ENCODE measurements around the gene OBSCN.

The OBSCN gene

DNA sequence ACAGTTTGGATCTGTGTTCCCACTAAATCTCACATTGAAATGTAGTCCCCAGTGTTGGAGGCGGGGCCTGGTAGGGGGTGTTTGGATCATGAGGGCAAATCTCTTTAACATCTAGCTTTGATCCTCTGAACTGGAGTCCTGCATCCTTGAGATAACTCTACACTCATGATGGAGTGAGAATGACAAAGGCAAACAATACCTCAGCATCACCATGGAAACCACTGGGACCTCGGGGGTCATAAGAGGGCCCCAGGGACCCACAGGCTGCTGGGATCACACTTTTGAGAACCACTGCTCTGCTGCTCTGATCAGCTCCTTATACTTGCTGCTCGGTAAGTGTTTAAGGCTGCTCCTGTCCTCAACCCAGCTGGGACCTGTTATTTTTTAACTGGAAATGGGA lies 13.4 kb upstream of the OBSCN start:
- no peak for DNase-seq

DNA sequence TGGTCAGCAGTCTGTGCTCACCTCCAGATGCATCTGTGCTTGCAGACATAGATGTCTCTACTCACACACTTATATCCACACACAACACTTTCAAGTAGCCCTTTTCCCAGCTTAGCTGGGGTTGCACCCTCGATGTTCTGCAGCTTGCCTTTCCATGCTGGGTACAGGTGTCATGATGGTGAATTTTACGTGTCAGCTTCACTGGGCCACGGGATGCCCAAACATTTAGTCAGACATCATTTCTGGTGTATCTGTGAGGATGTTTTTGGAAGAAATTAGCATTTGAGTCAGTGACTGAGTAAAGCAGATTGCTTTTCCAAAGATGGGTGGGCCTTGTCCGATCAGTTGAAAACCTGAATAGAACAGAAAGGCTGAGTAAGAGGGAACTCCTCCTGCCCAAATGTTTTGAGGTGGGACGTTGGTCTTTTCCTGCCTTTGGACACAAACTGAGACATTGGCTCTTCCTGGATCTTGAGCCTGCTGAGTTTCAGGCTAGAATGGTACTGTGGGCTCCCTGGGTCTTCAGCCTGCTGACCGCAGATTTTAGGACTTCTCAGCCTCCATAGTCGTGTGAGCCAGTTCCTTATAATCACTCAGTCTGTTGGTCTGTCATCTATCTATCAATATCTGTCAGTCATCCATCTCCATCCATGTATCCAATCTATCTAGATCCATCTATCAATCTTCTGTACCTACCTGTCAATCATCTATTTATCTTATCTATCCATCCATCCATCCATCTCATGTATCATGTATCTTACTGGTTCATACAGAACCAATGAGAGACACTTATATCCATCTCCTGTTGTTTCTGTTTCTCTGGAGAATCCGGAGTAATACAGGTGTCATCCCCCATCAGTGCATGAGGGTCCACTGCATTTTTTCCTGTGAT lies 12.7 kb upstream of the OBSCN start:
- DNase-seq, result no peak

DNA sequence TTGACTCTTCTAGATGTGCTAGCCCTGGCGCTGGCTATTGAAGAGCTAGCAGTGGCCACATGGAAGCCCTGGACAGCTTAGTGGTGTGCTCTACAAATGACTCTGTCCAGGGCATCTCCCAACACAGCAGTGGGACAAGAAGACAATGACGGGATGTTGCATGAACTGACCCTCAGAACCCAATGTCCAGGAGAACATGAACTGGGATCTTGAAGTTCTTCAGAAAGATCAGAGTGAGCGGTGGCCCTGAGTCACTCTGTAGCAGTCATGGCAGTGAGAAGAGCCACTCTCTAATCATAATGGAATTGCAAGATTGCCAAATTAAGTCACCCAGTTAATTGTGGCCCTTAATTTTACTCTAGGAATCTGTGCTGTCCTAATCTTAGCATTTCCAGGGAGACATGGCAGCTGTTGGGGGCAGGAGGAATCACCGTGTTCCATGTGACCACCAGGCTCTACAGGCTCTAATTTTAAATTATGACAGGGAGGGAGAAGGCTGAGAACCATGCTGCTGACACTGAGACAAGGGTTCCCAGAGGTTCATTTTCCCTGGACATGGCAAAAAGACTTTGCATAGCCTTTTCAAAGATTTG lies 10.2 kb upstream of the OBSCN start:
- DNase-seq, result no peak

DNA sequence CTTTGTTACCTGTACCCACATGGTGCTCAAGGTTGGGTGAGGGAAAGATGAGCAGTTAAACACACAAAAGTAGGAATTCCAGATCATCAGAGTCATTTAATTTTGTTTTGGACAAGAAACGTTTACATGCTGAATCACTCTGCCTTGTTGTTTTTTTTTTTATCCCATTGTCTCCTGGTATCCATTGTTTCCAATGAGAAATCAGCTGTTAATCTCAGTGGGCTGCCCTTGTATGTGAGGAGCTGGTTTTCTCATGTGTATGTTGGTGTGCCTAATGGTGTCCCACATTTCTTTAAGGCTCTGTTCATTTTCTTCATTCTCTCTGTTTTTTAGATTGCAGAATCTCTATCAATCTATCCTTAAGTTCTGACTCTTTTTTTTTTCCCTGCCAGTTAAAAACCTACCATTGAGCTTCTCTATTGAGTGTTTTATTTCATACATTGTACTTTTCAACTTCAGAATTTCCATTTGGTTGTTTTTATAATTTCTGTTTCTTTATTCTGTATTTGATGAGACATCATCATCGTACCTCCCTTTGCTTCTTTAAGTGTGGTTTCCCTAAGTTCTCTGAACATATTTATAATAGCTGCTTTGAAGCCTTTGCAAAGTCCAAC lies 8.8 kb upstream of the OBSCN start:
- no peak for DNase-seq

DNA sequence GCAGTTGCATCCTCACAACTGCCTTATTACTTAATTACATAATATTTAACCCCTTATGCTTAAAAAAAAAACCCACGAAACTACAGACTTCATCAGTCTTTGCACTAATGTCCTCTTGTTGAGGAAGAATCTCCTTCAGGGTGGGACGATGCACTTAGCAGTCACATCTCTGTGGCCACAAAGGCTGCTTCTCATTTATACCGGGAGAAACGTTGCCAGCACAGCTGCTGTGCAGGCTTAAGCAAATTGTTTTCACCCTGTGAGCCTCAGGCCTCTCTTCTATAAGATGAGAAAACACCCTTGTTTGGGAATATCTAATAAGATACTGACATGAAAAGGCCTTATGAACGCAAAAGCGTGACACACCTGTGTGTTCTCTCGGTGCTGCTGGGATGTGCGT lies 2.9 kb upstream of the OBSCN start:
- no peak for DNase-seq

DNA sequence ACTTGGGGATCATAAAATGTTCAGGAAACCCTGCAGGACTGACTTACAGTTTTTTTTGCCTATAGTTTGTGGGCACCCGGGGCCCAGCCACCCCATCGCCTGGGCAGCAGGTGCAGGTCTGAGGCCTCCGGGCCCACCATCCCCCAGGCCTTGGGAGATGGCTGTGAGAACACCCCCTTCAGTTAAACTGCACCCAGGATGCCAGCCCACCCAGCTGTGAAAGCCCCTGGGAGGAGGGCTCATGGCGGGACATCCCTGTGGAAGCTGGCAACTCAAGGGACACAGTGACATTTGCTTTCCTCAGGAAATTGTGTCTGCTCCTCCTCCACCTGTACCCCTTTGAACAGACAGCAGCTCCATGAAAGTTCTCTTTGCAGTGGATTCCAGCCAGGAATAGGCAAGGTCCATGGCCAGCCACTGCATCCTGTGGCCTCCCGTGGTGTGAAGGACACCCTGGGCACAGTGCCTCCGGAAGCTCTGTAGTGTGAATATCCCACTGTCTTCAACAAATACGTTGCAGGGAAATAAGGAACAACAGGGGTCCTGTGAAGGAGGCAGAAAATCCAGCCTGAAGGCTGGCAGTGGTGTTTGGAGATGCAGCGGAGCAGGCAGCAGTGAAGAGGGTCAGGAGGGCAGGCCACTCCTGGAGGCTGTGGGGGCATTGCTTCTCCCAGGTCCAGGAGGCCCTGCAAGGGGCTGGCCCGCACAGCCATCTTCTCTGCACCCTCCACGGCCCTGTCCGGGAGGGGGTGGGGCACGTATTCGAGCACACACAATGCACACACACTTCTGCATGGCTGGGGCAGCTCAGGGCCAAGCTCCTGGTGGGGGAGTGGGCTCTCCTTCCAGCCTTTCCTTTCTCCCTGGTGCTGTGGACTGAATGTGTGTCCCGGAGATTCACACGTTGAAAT lies 2.1 kb upstream of the OBSCN start:
- no peak for DNase-seq

DNA sequence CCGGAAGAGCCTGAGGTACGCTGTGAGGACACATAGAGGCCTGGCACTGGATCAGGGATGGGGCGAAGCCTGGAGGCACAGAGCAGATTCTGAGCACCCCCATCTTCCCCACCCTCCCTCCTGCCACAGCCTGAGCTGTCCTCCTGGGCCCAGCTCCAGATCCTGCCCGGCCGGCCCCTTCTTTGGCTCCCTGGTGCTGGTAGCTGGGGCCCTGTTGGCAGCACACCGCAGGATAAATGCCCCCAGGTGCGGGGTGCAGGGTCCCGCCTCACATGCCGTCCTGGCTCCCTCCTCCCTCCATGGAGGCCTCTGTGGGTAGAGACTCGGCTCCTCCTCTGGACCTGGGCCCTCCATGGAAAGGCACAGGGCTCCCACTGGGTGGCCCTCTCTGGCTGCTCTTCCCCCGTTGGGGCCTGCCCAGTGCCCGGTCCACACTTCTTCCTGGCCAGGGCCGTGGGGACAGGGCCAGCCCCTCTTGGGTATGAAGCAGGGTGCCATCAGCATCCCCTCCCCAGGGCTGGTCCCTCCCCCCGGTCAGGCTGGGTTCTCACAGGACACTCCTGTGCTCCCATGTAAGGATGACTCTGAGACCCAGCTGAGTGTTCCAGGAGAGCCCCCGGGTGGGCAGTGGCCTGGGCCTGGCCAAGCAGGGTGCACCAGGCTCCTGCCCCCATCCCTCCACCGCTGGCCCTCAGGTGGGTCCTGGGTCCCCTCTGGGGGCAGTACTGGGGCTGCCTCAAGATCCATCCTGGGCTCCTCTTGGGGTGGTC lies 1.1 kb upstream of the OBSCN start:
- no peak for DNase-seq

DNA sequence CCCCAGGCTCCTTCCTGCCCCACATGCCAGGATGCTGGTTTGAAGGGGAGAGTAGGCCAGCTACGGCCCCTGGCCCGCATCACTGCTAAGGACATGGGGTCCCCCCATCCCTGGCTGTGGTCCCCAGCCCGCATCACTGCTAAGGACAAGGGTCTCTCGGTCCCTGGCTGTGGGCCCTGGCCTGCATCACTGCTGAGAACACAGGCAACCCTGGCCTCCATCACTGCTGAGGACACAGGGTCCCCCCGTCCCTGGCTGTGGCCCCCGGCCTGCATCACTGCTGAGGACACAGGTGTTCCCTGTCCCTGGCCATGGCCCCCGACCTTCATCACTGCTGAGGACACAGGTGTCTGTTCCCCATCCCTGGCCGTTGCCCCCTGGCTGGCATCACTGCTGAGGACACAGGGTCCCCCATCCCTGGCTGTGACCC lies 448 bp upstream of the OBSCN start:
- no peak for DNase-seq

DNA sequence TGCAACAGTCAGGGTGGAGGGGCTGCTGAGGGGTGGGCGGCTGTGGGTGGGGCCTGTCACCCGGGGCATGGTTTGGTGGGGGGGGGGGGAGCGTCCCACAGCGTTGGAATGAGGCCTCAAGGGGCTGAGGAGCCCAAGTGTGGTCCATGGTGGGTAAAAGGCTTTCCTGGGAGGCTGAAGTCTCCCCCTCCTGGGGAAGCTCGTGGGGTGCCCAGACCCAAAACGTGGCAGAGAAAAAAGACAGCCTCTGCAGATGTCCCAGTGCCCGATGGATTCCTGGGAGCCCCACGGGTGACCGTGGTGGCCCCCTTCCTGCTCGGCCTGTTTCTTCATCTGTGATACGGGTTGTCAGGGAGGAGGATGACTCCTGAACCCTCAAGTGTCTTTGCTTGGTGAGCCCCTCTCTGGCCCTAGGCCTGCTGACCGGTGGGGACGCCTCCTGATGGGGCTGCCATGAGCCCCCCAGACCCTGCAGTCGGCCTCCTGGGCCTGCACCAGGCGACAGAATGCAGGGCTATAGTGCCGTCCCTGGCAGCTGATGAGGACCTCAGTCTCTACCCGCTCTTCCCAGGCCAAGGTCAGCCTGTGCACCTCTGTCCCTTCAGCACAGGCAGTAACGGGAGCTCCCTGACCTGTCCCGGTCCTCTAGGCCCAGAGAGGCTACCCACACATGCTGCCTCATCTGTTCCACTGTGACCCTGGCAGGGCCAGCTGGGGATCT lies 1.1 kb downstream of the OBSCN start:
- DNase-seq, result no peak

DNA sequence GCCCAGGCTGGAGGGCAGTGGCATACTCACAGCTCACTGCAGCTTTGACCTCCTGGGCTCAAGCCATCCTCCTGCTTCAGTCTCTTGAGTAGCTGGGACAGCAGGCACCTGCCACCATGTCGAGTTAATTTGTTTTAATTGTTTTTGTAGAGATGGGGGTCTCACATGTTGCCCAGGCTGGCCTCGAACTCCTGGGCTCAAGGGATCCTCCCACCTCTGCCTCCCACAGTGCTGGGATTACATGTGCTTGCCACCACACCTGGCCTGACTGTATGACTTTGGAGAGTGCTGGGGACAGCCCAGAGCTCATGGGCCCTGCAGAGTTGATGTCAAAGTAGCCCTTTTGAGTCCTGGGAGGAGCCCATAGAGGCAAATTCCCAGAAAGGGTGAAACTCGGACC lies 1.8 kb downstream of the OBSCN start:
- no peak for DNase-seq

DNA sequence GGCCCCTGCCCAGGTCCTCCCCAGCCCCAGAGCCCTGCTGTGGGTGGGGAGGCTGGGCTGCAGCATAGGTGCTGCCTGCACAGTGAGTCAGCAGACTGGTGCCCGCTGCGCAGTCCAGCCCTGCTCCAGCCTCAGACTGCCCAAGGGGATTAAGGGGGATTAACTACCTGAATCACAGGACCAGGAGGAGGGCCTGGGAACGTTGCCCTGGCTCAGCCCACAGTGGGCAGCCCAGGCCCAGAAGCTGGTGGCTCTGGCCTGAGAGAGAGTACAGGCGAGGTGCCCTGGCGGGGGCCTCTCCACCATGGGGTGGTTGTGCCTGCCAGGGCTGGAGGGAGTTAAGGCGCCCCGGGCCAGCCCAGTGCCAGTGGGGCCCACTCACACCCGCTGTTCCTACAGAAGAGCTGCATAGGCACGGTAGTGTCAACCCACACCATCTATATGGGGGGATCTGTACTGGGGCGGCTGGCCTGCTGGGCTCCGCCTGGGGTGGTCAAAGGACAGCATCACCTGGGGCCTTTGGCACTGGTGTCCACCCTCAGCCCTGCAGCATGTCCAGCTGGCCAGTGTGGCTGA lies 2.3 kb downstream of the OBSCN start:
- DNase-seq, result no peak

DNA sequence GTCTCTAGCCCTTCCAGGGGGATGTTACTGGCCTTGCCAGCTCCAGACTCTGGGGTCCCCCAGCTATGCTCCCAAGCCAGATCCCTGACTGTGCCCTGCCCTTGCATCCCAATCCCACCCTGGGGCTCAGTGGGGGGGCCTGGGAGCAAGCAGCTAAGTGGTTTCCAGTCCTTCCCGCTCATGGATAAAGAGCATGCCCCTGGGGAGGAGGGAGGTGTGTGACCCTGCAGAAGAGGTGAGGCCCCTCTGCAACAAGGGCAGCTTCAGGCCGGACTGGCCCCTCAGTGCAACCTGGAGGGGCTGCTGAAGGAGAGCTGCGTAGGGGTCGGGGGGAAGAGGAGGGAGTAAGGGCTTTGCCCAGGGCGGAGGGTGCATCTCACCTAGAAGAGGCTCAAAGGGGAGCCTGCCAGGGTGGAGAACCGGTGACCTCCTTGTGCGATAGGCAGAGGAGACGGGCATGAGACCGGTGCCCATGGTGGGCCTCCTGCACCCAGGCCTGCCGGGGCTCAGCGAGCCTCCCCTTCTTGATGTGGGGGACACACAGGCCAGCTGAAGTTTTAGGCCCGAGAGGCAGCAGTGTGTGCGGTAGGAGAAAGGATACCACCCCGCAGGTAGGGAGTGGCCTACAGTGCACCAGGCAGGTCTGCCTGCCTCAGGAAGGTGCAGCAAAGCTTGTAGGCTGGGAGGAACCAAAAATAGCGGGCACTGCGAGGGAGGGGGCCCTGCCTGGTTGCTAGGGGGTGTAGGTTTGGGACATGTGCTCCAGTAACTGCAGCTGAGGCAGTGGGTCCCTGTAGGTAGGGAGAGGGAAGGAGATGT lies 3.1 kb downstream of the OBSCN start:
- no peak for DNase-seq

DNA sequence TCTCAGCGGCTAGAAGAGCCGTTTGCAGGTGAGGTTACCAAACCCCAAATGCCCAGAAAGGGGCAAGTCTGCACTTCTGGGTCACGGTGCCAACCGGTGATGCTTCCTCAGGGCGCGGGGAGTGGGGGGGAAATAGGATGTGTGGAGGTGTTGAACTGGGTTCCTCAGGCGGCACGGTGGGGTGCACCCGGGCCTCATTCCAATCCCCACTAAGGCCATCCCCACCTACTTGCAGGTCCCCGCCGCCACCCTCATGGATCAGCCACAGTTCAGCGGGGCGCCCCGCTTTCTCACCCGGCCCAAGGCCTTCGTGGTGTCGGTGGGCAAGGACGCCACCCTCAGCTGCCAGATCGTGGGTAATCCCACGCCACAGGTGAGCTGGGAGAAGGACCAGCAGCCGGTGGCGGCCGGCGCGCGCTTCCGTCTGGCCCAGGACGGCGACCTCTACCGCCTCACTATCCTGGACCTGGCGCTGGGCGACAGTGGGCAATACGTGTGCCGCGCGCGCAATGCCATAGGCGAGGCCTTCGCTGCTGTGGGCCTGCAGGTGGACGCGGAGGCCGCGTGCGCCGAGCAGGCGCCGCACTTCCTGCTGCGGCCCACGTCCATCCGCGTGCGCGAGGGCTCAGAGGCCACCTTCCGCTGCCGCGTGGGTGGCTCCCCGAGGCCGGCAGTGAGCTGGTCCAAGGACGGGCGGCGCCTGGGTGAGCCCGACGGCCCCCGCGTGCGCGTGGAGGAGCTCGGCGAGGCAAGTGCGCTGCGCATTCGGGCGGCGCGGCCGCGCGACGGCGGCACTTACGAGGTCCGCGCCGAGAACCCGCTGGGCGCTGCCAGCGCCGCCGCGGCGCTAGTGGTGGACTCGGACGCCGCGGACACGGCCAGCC lies 3.9 kb downstream of the OBSCN start:
- no peak for DNase-seq

DNA sequence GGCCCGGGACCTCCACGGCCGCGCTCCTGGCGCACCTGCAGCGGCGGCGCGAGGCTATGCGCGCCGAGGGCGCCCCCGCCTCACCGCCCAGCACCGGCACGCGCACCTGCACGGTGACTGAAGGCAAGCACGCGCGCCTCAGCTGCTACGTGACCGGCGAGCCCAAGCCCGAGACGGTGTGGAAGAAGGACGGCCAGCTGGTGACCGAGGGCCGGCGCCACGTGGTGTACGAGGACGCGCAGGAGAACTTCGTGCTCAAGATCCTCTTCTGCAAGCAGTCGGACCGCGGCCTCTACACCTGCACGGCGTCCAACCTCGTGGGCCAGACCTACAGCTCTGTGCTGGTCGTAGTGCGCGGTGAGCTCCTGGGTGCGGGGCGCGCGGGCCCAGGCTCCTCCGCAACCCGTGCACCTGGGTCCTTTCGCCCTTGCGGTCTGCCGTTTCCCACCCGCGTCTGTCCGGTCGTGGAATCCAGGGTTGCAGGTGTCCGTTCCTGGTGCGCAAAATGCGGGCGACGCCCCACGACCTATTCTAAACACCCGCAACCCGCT lies 4.6 kb downstream of the OBSCN start:
- no peak for DNase-seq

DNA sequence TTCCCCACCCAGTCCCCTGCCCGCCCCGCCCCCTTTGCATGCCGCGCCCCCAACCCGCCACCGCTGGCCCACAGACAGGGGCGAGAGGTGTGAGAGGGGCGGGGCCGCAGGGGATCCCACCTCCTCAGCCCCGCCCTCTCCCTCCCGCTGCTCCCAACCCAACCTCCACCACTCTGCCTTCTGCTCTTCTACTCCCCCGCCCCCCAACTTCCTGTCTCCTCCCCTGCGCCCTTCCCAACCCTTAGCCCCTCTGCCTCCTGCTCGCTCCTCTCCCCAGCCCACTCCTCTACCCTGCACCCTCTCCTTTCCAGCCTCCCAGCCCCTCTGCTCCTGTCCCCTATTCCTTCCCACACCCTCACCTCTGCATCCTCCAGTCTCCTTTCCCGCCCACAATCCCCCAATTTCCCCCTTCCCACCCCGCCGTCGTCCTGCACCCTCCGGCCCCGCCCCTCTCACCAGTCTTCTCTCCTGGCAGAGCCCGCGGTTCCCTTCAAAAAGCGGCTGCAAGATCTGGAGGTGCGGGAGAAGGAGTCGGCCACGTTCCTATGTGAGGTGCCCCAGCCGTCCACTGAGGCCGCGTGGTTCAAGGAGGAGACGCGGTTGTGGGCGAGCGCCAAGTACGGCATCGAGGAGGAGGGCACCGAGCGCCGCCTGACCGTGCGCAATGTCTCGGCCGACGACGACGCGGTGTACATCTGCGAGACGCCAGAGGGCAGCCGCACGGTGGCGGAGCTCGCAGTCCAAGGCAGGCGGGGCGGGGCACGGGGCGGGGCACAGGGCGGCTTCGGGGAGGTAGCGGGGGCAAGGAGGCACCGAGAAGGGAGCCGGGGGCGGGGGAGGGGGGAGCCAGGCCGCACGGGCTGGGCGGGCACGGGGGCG lies 5.4 kb downstream of the OBSCN start:
- peak; percentile 90 for DNase-seq

DNA sequence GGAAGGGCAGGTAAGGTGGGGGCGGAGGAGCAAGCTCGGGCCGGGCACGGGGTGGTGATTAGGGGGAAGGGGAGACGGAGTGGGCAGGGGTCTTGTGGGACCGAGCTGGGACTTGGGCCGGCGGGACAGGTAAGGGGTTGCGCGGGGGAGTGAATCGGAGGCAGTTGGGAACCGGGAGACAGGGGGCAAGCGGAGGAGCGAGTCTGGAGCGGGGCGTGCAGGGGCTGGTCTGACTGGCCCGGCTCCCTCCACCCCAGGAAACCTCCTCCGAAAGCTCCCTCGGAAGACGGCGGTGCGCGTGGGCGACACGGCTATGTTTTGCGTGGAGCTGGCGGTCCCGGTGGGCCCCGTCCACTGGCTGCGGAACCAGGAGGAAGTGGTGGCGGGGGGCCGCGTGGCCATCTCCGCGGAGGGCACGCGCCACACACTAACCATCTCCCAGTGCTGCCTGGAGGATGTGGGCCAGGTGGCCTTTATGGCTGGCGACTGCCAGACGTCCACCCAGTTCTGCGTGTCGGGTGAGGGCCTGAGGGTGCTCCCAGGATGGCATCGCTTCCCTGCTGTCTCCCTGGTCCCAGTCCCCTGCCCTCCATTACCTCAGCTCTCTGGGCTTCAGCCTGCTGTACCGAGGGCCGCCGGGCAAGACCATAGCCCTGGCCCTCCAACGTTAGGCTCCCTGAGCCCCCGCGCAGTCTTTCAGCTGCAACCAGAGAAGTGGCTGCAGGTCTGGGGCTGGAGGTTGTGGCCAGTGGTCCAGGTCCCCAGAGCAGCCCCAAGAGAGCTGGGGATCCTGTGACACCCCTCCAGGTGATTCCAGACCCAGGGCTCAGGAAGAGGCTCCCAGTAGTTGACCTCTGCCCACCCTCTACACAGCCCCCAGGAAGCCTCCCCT lies 6.3 kb downstream of the OBSCN start:
- DNase-seq, result no peak

Data from CD4-positive, alpha-beta T cell treated with Interleukin-15 for 1 hour (primary cell).